Omental fat pad (tissue), 4 donors: Measurements from ENCODE around the gene PPDPF. TPM values are rescaled to one million over a fixed set of nuclear protein-coding genes. Genes with fewer than 3 reads are reported as not detected.

Experiments
- ATAC-seq: fragments of 150-250 bp; one replicate; pipeline ENCODE4 v1.9.1; 2016; ENCODE audit warnings: mild to moderate bottlenecking, moderate library complexity; ENCODE audit not compliant: low FRiP score
- DNase-seq: peaks from one replicate; pipeline ENCODE4 v3.0.0-alpha.2; 2019; ENCODE audit warnings: low spot score
- total RNA-seq, 4 donors: library from RNA; depleted of rRNA; stranded (reverse); fragments of >200 nt; gene quantifications; one replicate each; pipeline ENCODE4 v1.1.0, GENCODE V29; 2016
- TF ChIP-seq, protein P1 (sequence below), 3 donors: fragments of 450-650 bp; IDR thresholded peaks; one replicate each; pipeline ENCODE4 v1.5.1; 2016 to 2017; ENCODE audit warnings: antibody characterized with exemption in 3 of 3, mild to moderate bottlenecking in 3 of 3, moderate library complexity in 2 of 3

Gene PPDPF
- total RNA-seq, 4 donors from 2014 or later, result 22.2 to 108 (median 75.8) TPM

DNA sequence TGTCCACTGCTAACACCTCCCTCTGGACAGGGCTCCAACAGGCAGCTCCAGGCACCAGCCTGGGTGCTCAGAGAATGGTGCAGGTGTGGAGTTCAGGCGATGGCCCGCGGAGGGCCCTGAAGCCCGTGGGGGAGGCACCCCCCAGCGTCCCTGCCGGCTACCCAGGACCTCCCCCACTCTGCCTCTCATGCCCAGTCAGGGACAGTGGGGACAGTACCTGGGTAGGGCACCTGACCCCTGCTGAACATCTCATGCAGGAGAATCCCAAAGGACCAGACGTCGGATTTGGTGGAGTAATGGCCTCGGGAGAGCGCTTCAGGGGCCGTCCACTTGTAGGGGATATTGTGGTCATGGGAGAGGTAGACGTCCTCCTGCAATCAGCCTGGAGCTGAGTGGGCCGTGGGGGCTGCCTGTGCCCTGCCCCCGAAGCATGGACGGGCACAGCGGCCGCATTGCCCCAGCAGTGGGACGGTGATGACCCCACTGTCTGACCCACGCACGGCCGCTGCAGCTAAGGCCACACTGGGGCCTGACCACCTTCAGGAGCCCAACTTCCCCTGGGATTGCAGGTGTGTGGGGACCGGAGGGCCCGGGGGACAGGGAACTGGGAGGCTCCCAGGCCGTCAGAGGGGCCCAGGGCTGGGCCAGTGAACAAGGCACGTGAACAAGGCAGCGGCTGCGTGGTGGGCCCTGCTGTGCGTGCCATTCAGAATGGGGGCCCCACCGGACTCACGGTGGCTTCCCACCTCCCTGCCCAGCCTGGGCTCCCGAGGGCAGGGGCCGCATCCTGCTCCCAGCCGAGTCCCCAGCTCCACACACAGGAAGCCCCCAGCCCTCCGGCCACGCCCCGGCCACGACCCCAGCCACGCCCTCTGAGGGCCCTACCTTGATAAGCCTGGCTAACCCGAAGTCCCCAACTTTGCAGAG is 9.6 kb downstream of the PPDPF start:
- ATAC-seq (no peak), DNase-seq (no peak)
- TF ChIP-seq, protein P1, sequence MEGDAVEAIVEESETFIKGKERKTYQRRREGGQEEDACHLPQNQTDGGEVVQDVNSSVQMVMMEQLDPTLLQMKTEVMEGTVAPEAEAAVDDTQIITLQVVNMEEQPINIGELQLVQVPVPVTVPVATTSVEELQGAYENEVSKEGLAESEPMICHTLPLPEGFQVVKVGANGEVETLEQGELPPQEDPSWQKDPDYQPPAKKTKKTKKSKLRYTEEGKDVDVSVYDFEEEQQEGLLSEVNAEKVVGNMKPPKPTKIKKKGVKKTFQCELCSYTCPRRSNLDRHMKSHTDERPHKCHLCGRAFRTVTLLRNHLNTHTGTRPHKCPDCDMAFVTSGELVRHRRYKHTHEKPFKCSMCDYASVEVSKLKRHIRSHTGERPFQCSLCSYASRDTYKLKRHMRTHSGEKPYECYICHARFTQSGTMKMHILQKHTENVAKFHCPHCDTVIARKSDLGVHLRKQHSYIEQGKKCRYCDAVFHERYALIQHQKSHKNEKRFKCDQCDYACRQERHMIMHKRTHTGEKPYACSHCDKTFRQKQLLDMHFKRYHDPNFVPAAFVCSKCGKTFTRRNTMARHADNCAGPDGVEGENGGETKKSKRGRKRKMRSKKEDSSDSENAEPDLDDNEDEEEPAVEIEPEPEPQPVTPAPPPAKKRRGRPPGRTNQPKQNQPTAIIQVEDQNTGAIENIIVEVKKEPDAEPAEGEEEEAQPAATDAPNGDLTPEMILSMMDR (IDR thresholded peaks at IDR 0.05), result no peak

DNA sequence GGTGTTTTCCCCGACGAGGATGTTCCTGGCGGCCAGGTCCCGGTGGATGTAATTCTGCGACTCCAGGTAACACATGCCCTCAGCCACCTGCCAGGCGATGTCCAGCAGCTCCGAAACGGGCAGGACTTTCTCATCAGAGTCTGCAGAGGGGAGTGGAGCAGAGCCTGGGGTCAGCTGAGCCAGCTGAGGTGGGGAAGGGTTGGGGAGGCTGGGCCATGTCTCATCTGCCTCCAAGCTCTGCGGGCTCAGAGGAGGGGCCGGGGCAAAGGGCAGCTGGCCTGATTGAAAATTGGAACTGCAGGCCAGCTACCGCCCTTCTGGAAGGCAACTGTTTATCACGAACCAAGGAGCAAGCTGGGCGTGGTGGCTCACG is 10.2 kb downstream of the PPDPF start:
- DNase-seq, result no peak
- ATAC-seq, result no peak
- TF ChIP-seq, protein P1 (IDR thresholded peaks at IDR 0.05), result no peak

DNA sequence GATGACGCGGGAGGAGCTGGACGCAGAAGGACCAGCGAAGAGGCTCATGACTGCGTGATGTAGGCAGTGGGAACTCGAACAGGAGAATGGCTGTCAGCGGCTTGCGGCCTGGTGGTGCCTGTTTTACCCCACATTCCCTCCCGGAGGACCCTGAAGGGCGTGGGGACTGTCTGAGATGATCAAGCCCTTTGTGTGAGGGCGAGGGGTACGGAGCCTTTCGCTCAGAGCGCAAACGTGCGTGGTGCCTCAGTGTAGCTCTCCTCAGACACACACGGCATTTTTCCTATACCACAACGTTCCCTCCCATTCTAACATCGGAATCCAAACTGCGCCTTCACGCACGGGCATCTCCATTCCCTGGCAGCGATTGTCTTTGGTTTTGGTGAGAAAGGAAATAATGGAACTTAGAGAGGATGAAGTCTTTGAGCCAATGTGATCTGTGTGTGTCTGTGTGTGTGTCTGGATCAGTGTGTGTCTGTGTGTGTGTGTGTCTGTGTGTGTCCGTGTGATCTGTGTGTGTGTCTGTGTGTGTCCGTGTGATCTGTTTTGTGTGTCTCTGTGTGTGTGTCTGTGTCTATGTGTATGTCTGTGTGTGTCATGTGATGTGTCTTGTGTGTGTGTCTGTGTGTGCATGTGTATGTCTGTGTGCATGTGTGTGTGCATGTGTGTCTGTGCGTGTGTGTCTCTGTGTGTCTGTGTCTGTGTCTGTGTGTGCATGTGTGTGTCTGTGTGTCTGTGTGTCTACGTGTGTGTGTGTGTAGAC is 11.3 kb downstream of the PPDPF start:
- TF ChIP-seq, protein P1 (IDR thresholded peaks at IDR 0.05), result no peak
- ATAC-seq (no peak), DNase-seq (no peak)

DNA sequence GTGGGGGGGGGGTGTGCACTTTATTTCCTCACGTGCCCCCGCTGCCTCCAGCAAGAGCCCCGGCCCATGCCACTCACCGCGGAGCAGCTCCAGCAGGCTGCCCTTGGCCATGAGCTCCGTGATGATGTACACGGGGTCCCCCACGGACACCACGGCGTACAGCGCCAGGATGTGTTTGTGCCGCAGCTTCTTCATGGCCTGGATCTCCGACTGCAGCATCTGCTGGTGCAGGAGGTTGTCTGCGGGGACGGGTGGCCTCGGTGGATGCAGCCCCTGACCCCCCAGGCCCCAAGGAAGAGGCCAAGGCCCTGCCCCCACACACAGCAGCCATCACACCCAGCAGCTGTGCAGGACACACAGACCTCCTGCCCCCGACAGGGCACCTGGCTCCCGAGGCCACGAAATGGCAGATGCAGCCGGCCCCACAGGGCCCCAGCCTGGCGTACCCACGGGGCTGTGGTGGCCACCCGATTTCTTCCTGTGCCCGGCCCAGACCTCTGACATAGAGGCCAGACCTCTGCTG is 11.9 kb downstream of the PPDPF start:
- ATAC-seq (no peak), DNase-seq (no peak)
- TF ChIP-seq, protein P1 (IDR thresholded peaks at IDR 0.05), result no peak

DNA sequence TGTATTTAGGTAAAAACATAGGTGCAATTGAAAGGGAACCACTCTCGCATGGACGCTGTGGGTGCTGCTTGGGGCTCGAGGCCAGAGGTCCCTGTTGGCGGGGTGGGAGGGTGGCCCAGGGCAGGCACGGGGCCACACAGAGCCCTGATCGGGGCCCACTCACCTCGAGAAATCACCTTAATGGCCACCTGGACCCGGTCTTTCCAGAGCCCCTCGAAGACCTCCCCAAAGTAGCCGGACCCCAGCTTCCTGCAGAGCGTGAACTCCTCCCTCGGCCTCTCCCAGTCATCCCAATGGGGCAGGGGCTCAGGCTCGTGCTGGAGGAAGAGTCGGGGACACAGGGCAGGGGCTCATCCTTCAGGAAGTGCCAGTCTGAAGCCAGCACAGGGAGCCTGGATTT is 12.8 kb downstream of the PPDPF start:
- ATAC-seq, result no peak
- DNase-seq, result no peak
- TF ChIP-seq, protein P1 (IDR thresholded peaks at IDR 0.05), result no peak

DNA sequence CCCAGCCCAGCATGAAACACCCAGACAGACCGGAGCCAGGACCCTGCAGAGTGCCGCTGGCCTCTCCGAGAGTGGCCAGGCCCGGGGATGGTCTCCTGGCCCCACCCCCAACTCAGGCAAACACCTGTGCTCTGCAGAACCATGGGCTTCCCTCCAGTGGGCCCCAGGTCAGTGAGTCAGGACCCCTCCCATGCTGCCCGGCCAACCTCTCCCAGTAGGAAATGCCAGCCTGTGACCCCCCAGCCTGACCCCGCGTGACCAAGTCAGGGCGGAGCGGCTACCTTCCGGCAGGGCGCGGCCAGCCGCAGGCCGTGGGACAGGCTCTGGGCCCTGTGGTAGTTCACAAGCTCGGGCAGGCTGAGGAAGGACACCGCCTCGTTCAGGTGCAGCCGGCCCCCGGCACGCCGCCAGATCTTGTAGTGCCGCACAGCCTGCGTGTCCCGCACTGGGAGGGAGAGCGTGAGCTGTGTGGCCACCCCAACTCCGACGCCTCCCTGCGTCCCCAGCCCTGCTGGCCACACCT is 13.4 kb downstream of the PPDPF start:
- DNase-seq (no peak), ATAC-seq (no peak)
- TF ChIP-seq, protein P1 (IDR thresholded peaks at IDR 0.05), result no peak
